ENCODE results near the gene PDP2. TPM values are rescaled to one million over a fixed set of nuclear protein-coding genes. Genes with fewer than 3 reads are reported as not detected.
"Not testable (repeated sequence)": the region's sequence is repeated elsewhere in the genome, so short reads cannot be mapped to it uniquely, and the experiment has no call there.

PDP2 gene
- total and polyA plus RNA-seq, 9 donors, result 1.9 to 2.7 (median 2.3) TPM

DNA sequence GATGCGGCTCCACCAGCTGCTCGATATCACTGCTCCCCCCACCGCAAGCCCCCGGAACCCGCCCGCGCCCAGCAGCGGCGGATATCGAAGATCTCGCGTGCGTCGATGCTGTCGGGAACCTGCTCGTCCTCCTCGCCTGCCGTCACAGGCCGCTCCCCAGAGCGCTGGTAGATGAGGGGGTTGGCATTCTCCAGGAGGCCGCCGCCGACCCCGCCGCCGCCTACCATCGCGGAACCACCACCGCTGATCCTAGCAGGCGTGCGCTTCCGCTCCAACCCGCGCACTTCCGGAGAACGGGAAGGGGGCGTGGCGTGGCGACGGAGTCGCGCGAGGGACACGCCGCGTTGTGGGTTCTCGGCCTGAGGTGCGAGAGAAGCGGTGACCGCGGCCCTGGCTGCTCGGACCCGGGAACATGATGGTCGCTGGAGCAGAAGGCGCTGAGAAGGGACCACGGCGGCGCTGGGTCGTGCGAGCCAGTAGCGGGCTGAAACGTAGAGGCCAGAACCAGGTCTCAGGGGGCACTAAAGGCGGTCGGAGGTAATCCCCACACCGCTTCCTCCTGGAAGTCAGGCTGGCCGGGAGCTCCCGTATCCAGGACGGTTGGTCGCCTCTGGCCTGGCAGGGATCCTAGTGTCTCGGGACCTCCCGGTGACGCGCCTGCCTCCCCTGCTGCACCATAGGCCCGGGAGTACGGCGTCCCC, 54.0 kb downstream of the PDP2 start, which contains the start of gene CIAO2B:
Gene CIAO2B, minus strand, starts transcription at position 265 of the 701 bp plus-strand sequence. Its CDS starts 38 bp downstream, at position 227.
- H3K4me1 ChIP-seq (ENCODE audit: control insufficient read depth, insufficient read depth, low read length), result peaks cover 29% of the 10 kb centered on the region
- under 1% methylated on average over 62 of the region's 76 CpGs for WGBS (ENCODE audit: insufficient coverage)
- H3K4me3 ChIP-seq (ENCODE audit: low read length), result peak within 1 kb of the TSS; percentile 96
- peak within 1 kb of the TSS; percentile 86 for H3K27ac ChIP-seq (ENCODE audit: low read length)
- DNase-seq, result peak; percentile 95
- H3K9me3 ChIP-seq (replicated peaks; ENCODE audit: control insufficient read depth, low read depth, low read length), result no peaks in the 10 kb centered on the region
- H3K36me3 ChIP-seq (ENCODE audit: control insufficient read depth, insufficient read depth, low read length), result peaks cover 37% of the 10 kb centered on the region
- no peaks in the 10 kb centered on the region for H3K27me3 ChIP-seq (ENCODE audit: control insufficient read depth, insufficient read depth, low read length)

- not testable (repeated sequence) for H3K27me3 ChIP-seq (ENCODE audit: control insufficient read depth, insufficient read depth, low read length); H3K9me3 ChIP-seq (replicated peaks; ENCODE audit: control insufficient read depth, low read depth, low read length); DNase-seq
- 0% methylated on average over 4 of the region's 24 CpGs for WGBS (ENCODE audit: insufficient coverage)
- peak overlapping the region; percentile 96 for H3K4me3 ChIP-seq (ENCODE audit: low read length)
- peaks cover 43% of the 10 kb centered on the region for H3K36me3 ChIP-seq (ENCODE audit: control insufficient read depth, insufficient read depth, low read length)
- peak overlapping the region; percentile 86 for H3K27ac ChIP-seq (ENCODE audit: low read length)
- H3K4me1 ChIP-seq (ENCODE audit: control insufficient read depth, insufficient read depth, low read length), result peaks cover 29% of the 10 kb centered on the region
Measured at GRCh38 chr16:66934839-66935313, 54.6 kb downstream of the PDP2 start.

DNA sequence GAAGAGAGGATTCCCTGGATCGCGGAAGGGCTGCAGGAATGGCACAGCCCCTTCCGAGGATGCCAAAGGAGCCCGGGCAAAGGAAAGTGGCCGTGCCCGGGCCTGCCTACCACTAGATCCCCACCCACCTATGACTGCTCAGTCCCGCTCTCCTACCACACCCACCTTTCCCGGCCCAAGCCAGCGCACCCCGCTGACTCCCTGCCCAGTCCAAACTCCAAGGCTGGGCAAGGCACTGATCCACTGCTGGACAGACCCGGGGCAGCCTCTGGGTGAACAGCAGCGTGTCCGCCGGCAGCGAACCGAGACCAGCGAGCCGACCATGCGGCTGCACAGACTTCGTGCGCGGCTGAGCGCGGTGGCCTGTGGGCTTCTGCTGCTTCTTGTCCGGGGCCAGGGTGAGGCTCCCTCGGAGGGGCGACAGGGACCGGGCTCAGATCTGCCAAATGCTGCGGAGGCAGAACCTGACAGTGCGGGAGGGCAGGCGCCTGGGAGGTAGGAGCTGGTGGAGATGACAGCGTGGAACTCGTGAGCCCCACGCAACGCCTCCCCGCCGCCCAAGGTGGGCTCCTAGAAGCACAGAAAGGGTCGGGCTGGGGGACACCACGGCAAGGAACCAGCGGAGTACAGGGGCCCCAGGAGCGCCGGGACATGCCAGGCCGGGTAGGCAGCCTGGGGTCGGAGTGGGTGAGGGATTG, 55.1 kb downstream of the PDP2 start, which contains the start of gene CES2:
Gene CES2, plus strand, starts transcription at position 203 of the 698 bp plus-strand sequence. Its CDS starts 120 bp downstream, at position 323.
- Histone ChIP-seq H3K36me3 (ENCODE audit: control insufficient read depth, insufficient read depth, low read length) (peaks cover 49% of the 10 kb centered on the region), H3K27ac (ENCODE audit: low read length) (peak within 1 kb of the TSS; percentile 86), H3K4me3 (ENCODE audit: low read length) (peak within 1 kb of the TSS; percentile 96), H3K4me1 (ENCODE audit: control insufficient read depth, insufficient read depth, low read length) (peaks cover 29% of the 10 kb centered on the region), H3K9me3 (replicated peaks; ENCODE audit: control insufficient read depth, low read depth, low read length) (no peaks in the 10 kb centered on the region), H3K27me3 (ENCODE audit: control insufficient read depth, insufficient read depth, low read length) (no peaks in the 10 kb centered on the region)
- no peak for DNase-seq
- WGBS (ENCODE audit: insufficient coverage), result 23% methylated on average over 30 of the region's 44 CpGs

DNA sequence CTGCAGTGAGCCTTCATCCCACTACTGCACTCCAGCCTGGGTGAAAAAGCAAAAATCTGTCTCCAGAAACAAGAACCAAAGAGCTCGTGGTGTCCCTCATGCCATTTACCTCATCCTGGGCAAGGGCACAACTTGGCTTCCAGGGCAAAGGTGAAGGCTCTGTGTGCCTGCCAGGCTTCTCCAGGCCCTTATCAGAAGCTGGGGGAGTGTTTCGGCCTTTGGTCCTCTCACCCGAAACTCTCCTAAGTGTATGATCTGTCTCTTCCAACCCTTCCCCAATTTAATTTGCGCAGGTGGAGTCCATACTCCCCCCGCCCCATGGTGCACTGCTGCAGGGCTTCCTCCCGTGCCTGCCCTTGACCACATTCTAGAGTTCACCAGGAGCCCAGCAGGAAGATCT, 56.1 kb downstream of the PDP2 start:
- Histone ChIP-seq H3K36me3 (ENCODE audit: control insufficient read depth, insufficient read depth, low read length) (peaks cover 55% of the 10 kb centered on the region), H3K27ac (ENCODE audit: low read length) (no peak overlapping the region), H3K4me3 (ENCODE audit: low read length) (no peak overlapping the region), H3K27me3 (ENCODE audit: control insufficient read depth, insufficient read depth, low read length) (no peaks in the 10 kb centered on the region), H3K9me3 (replicated peaks; ENCODE audit: control insufficient read depth, low read depth, low read length) (no peaks in the 10 kb centered on the region), H3K4me1 (ENCODE audit: control insufficient read depth, insufficient read depth, low read length) (peaks cover 29% of the 10 kb centered on the region)
- DNase-seq, result no peak
- WGBS (ENCODE audit: insufficient coverage), result 100% methylated on average over 3 of the region's 6 CpGs

DNA sequence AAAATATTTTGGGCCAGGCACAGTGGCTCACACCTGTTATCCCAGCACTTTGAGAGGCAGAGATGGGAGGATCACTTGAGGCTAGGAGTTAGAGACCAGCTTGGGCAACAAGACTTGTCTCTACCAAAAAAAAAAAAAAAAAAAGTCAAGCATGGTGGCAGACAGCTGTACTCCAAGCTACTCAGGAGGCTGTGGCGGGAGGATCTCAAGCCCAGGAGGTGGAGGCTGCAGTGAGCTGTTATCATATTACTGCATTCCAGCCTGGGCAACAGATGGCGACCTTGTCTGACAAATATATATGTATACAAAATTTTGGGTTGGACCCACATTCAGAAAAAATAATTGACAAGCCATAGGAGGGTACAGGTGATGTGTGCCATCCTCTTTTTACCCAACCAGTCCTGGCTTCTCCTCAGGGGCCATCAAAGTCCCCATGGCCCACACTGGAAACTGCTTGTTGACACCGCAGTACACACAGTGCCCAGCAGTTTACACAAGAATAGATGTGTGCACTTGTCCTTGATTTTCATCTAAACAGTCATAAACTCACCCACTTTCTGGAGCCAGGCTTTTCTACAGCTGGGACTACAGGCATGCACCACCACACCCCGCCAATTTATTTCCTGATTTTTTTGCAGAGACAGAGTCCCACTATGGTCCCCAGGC, 56.7 kb downstream of the PDP2 start:
- no peaks in the 10 kb centered on the region for H3K9me3 ChIP-seq (replicated peaks; ENCODE audit: control insufficient read depth, low read depth, low read length)
- H3K4me1 ChIP-seq (ENCODE audit: control insufficient read depth, insufficient read depth, low read length), result peaks cover 29% of the 10 kb centered on the region
- DNase-seq, result no peak

DNA sequence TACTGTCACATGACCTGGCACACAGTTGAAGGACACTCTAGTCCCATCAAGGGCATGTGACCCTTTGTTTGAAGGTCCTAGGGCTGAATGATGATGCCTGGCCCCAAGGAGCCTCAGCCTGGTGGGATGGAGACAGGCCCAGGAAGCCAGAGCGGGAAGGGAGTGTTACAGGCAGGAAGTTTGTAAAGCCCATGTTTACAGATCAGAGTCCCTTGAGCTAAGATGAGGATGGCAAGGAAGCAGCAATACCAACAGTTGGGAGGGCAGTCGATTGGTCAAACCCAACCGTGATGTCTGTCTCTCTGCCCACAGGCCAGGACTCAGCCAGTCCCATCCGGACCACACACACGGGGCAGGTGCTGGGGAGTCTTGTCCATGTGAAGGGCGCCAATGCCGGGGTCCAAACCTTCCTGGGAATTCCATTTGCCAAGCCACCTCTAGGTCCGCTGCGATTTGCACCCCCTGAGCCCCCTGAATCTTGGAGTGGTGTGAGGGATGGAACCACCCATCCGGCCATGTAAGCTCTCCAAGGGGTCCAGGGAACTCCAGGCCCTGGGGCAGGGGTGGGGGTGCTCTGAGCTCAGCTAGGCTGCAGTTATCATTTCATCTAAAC, 57.5 kb downstream of the PDP2 start:
- peaks cover 57% of the 10 kb centered on the region for H3K36me3 ChIP-seq (ENCODE audit: control insufficient read depth, insufficient read depth, low read length)
- no peak for DNase-seq
- H3K27me3 ChIP-seq (ENCODE audit: control insufficient read depth, insufficient read depth, low read length), result no peaks in the 10 kb centered on the region
- H3K9me3 ChIP-seq (replicated peaks; ENCODE audit: control insufficient read depth, low read depth, low read length), result no peaks in the 10 kb centered on the region
- H3K27ac ChIP-seq (ENCODE audit: low read length), result no peak overlapping the region
- H3K4me1 ChIP-seq (ENCODE audit: control insufficient read depth, insufficient read depth, low read length), result peaks cover 24% of the 10 kb centered on the region
- 92% methylated on average over 9 of the region's 10 CpGs for WGBS (ENCODE audit: insufficient coverage)
- H3K4me3 ChIP-seq (ENCODE audit: low read length), result no peak overlapping the region

More for the DNA sequence above, 56.7 kb downstream of the PDP2 start:
- Histone ChIP-seq H3K36me3 (ENCODE audit: control insufficient read depth, insufficient read depth, low read length) (peaks cover 56% of the 10 kb centered on the region), H3K27me3 (ENCODE audit: control insufficient read depth, insufficient read depth, low read length) (no peaks in the 10 kb centered on the region), H3K4me3 (ENCODE audit: low read length) (no peak overlapping the region), H3K27ac (ENCODE audit: low read length) (no peak overlapping the region)
- 96% methylated on average over 2 of the region's 4 CpGs for WGBS (ENCODE audit: insufficient coverage)

DNA sequence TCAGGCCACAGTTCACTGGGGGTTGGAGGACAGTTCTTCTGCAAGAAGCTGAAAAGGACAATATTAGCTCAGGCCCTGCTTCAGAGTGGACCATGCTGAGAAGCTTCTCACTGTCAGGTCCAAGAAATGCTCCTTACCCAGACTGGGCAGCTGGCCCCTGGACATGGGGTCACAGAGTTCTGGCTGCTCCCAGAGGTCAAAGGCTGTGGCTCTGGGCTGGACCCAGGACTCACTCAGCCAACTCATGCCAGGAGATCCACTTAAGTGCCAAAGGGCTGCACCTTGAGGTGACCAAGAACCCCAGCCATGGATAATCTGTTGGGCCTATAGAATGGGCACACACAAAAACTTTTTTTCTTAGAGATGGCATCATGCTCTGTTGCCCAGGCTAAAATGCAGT, 59.1 kb downstream of the PDP2 start:
- no peak for DNase-seq
- no peak overlapping the region for H3K27ac ChIP-seq (ENCODE audit: low read length)
- no peak overlapping the region for H3K4me3 ChIP-seq (ENCODE audit: low read length)
- H3K4me1 ChIP-seq (ENCODE audit: control insufficient read depth, insufficient read depth, low read length), result peaks cover 17% of the 10 kb centered on the region
- peaks cover 69% of the 10 kb centered on the region for H3K36me3 ChIP-seq (ENCODE audit: control insufficient read depth, insufficient read depth, low read length)
- H3K27me3 ChIP-seq (ENCODE audit: control insufficient read depth, insufficient read depth, low read length), result no peaks in the 10 kb centered on the region
- no peaks in the 10 kb centered on the region for H3K9me3 ChIP-seq (replicated peaks; ENCODE audit: control insufficient read depth, low read depth, low read length)

DNA sequence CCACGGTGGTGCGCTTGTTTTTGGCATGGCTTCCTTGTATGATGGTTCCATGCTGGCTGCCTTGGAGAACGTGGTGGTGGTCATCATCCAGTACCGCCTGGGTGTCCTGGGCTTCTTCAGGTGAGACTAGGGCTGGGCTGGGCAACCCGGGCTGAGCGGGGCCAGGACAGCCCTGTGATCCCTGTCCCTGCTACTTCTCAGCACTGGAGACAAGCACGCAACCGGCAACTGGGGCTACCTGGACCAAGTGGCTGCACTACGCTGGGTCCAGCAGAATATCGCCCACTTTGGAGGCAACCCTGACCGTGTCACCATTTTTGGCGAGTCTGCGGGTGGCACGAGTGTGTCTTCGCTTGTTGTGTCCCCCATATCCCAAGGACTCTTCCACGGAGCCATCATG, 59.9 kb downstream of the PDP2 start:
- H3K36me3 ChIP-seq (ENCODE audit: control insufficient read depth, insufficient read depth, low read length), result peaks cover 69% of the 10 kb centered on the region
- peaks cover 13% of the 10 kb centered on the region for H3K4me1 ChIP-seq (ENCODE audit: control insufficient read depth, insufficient read depth, low read length)
- no peaks in the 10 kb centered on the region for H3K9me3 ChIP-seq (replicated peaks; ENCODE audit: control insufficient read depth, low read depth, low read length)
- no peaks in the 10 kb centered on the region for H3K27me3 ChIP-seq (ENCODE audit: control insufficient read depth, insufficient read depth, low read length)
- no peak overlapping the region for H3K27ac ChIP-seq (ENCODE audit: low read length)
- H3K4me3 ChIP-seq (ENCODE audit: low read length), result no peak overlapping the region
- 97% methylated on average over 16 of the region's 16 CpGs for WGBS (ENCODE audit: insufficient coverage)
- no peak for DNase-seq

All from muscle of leg (tissue), 11 donors.